GM21786 (cell line): ENCODE measurements around the gene MIF.
"Not testable (repeated sequence)": the region's sequence is repeated elsewhere in the genome, so short reads cannot be mapped to it uniquely, and the experiment has no call there.

ENCODE experiments used
- ATAC-seq: cut with Tn5 transposase; IDR thresholded peaks from one replicate; pipeline ENCODE4 v1.9.1; 2021; ENCODE audit not compliant: unreplicated experiment

The MIF gene

GRCh38 chr22:23900227-23900626 is 6.0 kb downstream of the MIF start:
- ATAC-seq = not testable (repeated sequence)

DNA sequence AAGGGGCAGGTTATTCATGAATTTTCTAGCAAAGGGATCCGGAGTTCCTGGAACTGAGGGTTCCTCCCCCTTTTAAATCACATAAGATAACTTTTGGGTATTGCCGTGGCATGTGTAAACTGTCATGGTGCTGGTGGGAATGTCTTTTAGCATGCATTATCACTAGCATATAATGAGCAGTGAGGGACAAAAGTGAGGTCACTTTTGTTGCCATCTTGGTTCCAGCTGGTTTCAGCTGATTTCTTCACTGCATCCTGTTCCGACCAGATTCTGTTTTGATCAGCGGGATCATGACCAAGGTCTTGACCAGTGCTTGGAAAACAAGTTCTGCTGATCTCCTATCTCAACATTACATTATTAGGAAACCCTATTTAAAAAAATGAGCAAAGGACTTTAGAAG is 7.4 kb downstream of the MIF start:
- no peak for ATAC-seq

GRCh38 chr22:23903328-23903971 is 9.3 kb downstream of the MIF start:
- ATAC-seq = no peak

DNA sequence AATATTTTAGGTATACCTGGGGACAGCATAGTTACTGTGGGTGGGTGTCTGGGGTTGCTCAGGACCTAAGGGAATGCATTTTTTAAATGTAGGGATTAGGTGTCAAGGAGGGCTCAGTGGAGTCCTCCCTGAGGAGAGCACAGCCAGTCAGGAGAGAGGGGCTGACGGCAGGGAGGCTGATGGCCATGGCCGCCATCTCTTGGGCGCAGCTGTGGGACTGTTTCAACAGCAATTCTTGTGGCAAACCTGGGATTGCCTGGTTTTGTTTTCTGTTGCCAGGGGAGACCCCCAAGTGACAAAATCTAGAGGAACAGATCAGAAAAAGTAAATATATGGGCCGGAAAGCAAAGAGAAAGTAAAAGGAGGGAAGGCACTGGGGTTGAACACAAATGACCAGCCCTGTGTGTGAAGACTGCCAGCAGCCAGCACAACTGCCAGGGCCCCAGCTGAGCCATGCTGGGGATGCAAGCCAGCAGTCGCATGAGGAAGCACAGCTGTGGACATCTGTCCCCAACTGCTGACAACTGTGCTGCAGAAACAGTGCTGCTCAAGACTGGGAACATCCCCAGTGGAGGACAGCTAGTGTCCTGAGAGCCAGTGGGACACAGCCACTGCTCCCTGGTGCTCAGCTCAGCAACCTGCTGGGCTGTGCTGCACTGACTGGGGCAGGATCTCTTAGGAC is 10.5 kb downstream of the MIF start:
- no peak for ATAC-seq

DNA sequence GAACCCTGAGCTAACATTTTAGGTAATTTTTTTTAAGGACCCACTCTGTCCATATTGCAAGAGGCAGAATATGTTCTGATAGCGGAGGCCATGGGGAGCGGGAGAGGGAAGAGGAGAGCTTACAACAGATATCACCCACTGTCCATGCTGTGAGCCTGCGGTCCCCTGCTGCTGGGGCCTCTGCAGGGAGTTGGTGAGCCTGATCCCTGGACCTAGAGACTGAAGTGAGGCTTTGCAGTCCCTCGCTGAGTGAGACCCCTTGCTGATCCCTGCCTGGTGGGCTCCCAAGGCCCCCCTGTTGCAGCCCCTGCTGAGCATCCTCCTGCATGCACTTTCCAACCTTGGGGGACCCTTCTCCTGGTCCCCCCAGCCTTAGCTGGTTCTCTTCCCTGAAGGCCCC is 12.5 kb downstream of the MIF start:
- ATAC-seq = no peak

DNA sequence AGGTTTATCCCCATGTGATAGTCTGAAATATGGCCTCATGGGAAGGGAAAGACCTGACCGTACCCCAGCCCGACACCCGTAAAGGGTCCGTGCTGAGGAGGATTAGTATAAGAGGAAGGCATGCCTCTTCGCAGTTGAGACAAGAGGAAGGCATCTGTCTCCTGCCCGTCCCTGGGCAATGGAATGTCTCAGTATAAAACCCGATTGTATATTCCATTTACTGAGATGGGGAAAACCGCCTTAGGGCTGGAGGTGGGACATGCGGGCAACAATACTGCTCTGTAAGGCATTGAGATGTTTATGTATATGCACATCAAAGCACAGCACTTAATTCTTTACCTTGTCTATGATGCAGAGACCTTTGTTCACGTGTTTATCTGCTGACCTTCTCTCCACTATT is 13.2 kb downstream of the MIF start:
- ATAC-seq = not testable (repeated sequence)

GRCh38 chr22:23908587-23909205 is 14.5 kb downstream of the MIF start:
- ATAC-seq = no peak

DNA sequence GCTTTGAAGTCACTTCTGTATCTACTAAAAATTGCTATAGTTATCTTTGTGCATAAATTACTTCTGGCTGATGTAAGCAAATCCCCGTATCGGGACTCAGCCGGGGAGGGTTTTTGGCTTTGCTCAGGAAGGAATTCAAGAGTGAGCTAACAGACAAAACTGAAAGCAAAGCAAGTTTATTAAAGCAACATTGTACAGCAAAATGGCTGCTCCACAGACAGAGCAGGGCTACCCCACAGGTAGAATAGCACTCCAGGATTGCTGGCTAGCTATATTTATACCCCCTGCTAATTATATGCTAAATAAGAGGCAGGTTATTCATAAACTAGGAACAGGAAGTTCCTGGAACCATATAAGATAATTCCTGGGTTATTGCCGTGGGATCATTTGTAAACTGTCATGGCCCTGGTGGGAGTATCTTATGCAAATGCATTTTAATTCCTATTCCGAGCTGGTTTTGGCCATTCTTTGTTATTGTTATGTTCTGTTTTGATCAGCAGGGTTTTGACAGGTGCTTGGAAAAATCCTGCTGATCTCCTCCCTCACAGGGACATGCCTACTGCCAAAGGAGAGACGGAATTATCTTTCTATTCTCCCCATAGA is 15.2 kb downstream of the MIF start:
- ATAC-seq = no peak

- ATAC-seq = no peak
Measured at GRCh38 chr22:23910496-23911190, 16.5 kb downstream of the MIF start.

- ATAC-seq = no peak
Measured at GRCh38 chr22:23911318-23911980, 17.3 kb downstream of the MIF start.

- ATAC-seq = no peak
Measured at GRCh38 chr22:23912293-23912903, 18.2 kb downstream of the MIF start.

DNA sequence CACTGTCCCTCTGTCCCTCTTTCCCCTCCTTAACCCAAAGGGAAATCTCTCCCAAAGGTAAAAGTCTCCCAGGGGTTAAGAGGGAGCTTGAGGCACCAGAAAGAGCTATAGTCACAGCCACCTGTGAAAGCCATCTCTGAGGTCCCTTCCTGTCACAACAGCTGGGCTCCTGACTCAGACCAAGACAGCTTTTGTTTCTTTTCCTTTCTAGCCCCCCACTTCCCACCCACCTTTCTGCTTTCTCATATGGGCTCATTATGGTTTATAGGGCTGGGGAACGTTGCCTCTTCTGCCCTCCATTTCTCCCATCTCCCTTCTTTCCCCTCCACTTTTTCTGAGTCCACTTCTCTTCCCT is 19.1 kb downstream of the MIF start:
- ATAC-seq = peak; percentile 14

- peak; percentile 93 for ATAC-seq
Measured at GRCh38 chr22:23913661-23914353, 19.6 kb downstream of the MIF start.

- no peak for ATAC-seq
Measured at GRCh38 chr22:23915290-23915689, 21.1 kb downstream of the MIF start.

DNA sequence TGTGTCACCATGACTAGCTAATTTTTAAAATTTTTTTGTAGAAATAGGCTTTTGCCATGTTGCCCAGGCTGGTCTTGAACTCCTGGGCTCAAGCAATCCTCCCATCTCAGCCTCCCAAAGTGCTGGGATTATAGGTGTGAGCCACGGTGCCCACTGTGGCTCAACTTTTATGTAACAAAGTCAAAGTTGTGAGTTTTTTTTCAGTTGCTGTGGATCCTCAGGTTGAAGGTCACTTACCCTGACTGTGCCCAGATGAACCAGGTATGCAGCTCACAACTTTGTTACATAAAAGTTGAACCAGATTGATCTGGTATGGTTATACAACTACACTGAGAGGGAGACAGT is 26.1 kb downstream of the MIF start:
- not testable (repeated sequence) for ATAC-seq

DNA sequence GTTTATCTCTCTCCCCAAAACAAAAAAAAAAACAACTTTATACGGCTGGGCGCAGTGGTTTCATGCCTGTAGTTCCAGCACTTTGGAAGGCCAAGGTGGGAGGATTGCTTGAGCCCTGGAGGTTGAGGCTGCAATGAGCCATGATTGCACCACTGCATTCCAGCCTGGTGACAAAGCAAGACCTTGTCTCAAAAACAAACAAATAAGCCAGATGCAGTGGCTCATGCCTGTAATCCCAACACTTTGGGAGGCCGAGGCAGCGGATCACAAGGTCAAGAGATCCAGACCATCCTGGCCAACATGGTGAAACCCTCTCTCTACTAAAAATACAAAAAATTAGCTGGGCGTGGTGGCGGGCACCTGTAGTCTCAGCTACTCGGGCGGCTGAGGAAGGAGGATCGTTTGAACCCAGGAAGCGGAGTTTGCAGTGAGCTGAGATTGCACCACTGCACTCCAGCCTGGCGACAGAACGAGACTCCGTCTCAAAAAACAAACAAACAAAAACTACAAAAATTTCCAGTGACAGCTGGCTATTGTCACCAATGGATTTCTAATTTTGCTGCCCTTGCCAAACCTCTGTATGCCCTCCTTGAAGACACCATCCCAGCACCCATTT is 27.5 kb downstream of the MIF start:
- not testable (repeated sequence) for ATAC-seq

GRCh38 chr22:23922921-23923320 is 28.7 kb downstream of the MIF start:
- ATAC-seq = no peak

DNA sequence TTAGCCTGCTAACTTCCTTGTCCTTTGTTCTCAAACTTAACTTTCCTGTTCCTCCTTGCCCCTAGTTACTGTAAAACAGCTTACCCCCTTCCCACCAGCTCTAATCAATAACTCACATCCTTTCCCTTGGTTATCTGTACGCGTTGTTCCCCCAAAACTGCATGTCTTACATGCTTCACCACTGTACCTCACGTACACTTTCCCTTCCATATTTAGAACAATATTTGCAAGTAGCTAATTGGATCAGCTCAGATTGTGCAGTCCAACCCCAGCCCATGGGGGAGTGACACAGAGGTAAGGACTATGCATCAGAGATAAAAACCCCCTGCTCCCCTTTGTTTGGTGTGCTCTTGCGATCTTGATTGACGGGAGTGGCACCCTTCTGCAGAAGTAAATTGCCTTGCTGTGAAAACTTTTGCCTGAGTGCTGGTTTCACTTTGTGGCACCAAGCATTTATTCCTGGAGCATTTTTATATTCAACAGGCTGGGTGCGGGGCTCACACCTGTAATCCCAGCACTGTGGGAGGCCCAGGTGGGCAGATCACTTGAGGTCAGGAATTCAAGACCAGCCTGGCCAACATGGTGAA is 30.9 kb downstream of the MIF start:
- no peak for ATAC-seq

GRCh38 chr22:23926561-23926960 is 32.4 kb downstream of the MIF start:
- no peak for ATAC-seq
